HEK293 (cell line): Measurements from ENCODE around the gene PATE1.

Experiments used
- CTCF ChIA-PET: fragments of 350-600 bp; formaldehyde crosslinking; extraction: SDS; loops from one replicate; lab custom pipeline; 2021; ENCODE audit warnings: antibody characterized with exemption; lab: Yijun Ruan, JAX
- POLR2A ChIA-PET: fragments of 300-600 bp; formaldehyde crosslinking; extraction: SDS; loops from one replicate; lab custom pipeline; 2020; ENCODE audit warnings: antibody characterized with exemption, inconsistent platforms; lab: Yijun Ruan, JAX
- H3K27ac ChIP-seq: fragments of 200-500 bp; sonication (Bioruptor generic); 2 replicates; pipeline ENCODE4 v1.5.1; 2014; ENCODE audit warnings: low read depth, low read length, control low read depth, inconsistent platforms; ENCODE audit errors: extremely low read depth
- H3K36me3 ChIP-seq, 2 experiments: fragments of 200-500 bp in 1 of 2; sonication (Bioruptor generic) in 1 of 2; 1 replicate in 1 of 2; 2 replicates in 1 of 2; pipeline ENCODE4 v1.5.1; 2014 to 2017; ENCODE audit warnings: inconsistent platforms in 2 of 2, low read length in 2 of 2; ENCODE audit not compliant: control insufficient read depth in 2 of 2, insufficient read depth in 1 of 2
- H3K4me1 ChIP-seq: fragments of 200-500 bp; sonication (Bioruptor generic); 2 replicates; pipeline ENCODE4 v1.5.1; 2014; ENCODE audit warnings: mild to moderate bottlenecking, low read length, inconsistent platforms; ENCODE audit not compliant: control insufficient read depth, insufficient read depth
- H3K4me3 ChIP-seq: 2 replicates; pipeline ENCODE4 v1.5.1; 2011; ENCODE audit warnings: low read depth, mild to moderate bottlenecking, control low read depth, low read length, moderate library complexity
- H3K9me3 ChIP-seq: fragments of 200-500 bp; sonication (Bioruptor generic); 2 replicates; pipeline ENCODE4 v1.5.1; 2014; ENCODE audit warnings: low read depth, low read length, inconsistent platforms; ENCODE audit not compliant: control insufficient read depth, insufficient read depth
- EGR2 ChIP-seq: fragments of 450-650 bp; formaldehyde crosslinking; IDR thresholded peaks from 2 replicates; pipeline ENCODE4 v1.5.1; 2016; ENCODE audit warnings: low read depth, missing biosample characterization, missing genetic modification characterization
- GFI1B ChIP-seq: fragments of 450-650 bp; formaldehyde crosslinking; IDR thresholded peaks from 2 replicates; pipeline ENCODE4 v1.5.1; 2016; ENCODE audit warnings: missing biosample characterization, missing genetic modification characterization
- GLIS2 ChIP-seq: fragments of 450-650 bp; formaldehyde crosslinking; IDR thresholded peaks from 2 replicates; pipeline ENCODE4 v1.5.1; 2016; ENCODE audit warnings: missing biosample characterization, missing genetic modification characterization
- IKZF3 ChIP-seq: fragments of 450-650 bp; IDR thresholded peaks from 2 replicates; pipeline ENCODE4 v1.5.0; 2018; ENCODE audit warnings: missing biosample characterization, mild to moderate bottlenecking, missing genetic modification characterization, moderate library complexity
- KLF1 ChIP-seq: fragments of 450-650 bp; formaldehyde crosslinking; IDR thresholded peaks from 2 replicates; pipeline ENCODE4 v1.5.1; 2016; ENCODE audit warnings: missing biosample characterization, missing genetic modification characterization
- MEIS1 ChIP-seq: sonication (generic); formaldehyde crosslinking; IDR thresholded peaks from 2 replicates; pipeline ENCODE4 v1.8.1; 2022; ENCODE audit warnings: missing genetic modification reagents, mild to moderate bottlenecking, borderline replicate concordance
- YY1 ChIP-seq: fragments of 450-650 bp; formaldehyde crosslinking; IDR thresholded peaks from 2 replicates; pipeline ENCODE4 v1.5.1; 2018; ENCODE audit warnings: missing biosample characterization, missing genetic modification characterization
- YY2 ChIP-seq: fragments of 450-650 bp; formaldehyde crosslinking; IDR thresholded peaks from 2 replicates; pipeline ENCODE4 v1.5.1; 2016; ENCODE audit warnings: missing biosample characterization, missing genetic modification characterization
- ZBTB7A ChIP-seq: fragments of 450-650 bp; formaldehyde crosslinking; IDR thresholded peaks from 2 replicates; pipeline ENCODE4 v1.5.1; 2016; ENCODE audit warnings: low read depth, missing biosample characterization, missing genetic modification characterization
- ZFP69B ChIP-seq: fragments of 450-650 bp; formaldehyde crosslinking; IDR thresholded peaks from 2 replicates; pipeline ENCODE4 v1.5.1; 2016; ENCODE audit warnings: missing biosample characterization, missing genetic modification characterization
- ZNF138 ChIP-seq: fragments of 450-650 bp; formaldehyde crosslinking; IDR thresholded peaks from 2 replicates; pipeline ENCODE4 v1.5.1; 2016; ENCODE audit warnings: missing biosample characterization, missing genetic modification characterization, borderline replicate concordance
- ZNF37A ChIP-seq: fragments of 450-650 bp; IDR thresholded peaks from 2 replicates; pipeline ENCODE4 v1.5.1; 2018; ENCODE audit warnings: missing biosample characterization, missing genetic modification characterization
- ZNF510 ChIP-seq: fragments of 450-650 bp; formaldehyde crosslinking; IDR thresholded peaks from 2 replicates; pipeline ENCODE4 v1.5.1; 2018; ENCODE audit warnings: mild to moderate bottlenecking, missing genetic modification characterization, missing biosample characterization; ENCODE audit not compliant: insufficient replicate concordance
- TF ChIP-seq, protein P1 (sequence below): fragments of 450-650 bp; formaldehyde crosslinking; IDR thresholded peaks from 2 replicates; pipeline ENCODE4 v1.5.1; 2016; ENCODE audit warnings: missing biosample characterization, missing genetic modification characterization
- TF ChIP-seq, protein P2 (sequence below): sonication (generic); formaldehyde crosslinking; IDR thresholded peaks from 2 replicates; pipeline ENCODE4 v1.8.1; 2022; ENCODE audit warnings: mild to moderate bottlenecking, moderate library complexity, missing genetic modification reagents
- TF ChIP-seq, protein P3 (sequence below): fragments of 450-650 bp; formaldehyde crosslinking; IDR thresholded peaks from 2 replicates; pipeline ENCODE4 v1.5.1; 2016; ENCODE audit warnings: missing biosample characterization, missing genetic modification characterization

The PATE1 gene

DNA sequence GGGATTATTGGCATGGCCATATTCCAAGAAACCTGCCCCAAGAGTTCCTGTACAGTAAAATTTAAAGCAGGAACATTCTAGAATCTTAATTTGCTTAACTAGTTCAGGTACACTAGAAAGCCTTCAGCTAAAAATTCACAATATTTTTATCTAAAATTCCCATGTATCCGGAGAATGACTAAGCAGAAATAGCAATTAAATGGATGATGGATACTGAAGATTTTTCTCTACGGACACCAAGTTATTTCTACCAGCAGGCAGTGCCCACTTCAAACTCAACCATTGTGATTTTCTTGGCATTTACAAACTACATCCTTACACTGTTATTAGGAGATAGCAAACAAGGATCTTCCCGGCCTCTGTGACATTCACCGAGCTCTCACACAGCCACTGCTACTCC lies 44.7 kb downstream of the PATE1 start:
- POLR2A ChIA-PET = no interaction called here
- Histone ChIP-seq H3K27ac (no peak overlapping the region), H3K9me3 (no peaks in the 10 kb centered on the region), H3K36me3 (no peaks in the 10 kb centered on the region), H3K4me1 (no peaks in the 10 kb centered on the region), H3K4me3 (no peak overlapping the region)
- CTCF ChIA-PET = no interaction called here
- no peak for TF ChIP-seq ZBTB7A
- no peak for TF ChIP-seq ZFP69B (tag by site-specific recombination)
- TF ChIP-seq ZNF510 (tag by site-specific recombination) = no peak
- no peak for TF ChIP-seq YY2 (tag by site-specific recombination)
- TF ChIP-seq, protein P1, sequence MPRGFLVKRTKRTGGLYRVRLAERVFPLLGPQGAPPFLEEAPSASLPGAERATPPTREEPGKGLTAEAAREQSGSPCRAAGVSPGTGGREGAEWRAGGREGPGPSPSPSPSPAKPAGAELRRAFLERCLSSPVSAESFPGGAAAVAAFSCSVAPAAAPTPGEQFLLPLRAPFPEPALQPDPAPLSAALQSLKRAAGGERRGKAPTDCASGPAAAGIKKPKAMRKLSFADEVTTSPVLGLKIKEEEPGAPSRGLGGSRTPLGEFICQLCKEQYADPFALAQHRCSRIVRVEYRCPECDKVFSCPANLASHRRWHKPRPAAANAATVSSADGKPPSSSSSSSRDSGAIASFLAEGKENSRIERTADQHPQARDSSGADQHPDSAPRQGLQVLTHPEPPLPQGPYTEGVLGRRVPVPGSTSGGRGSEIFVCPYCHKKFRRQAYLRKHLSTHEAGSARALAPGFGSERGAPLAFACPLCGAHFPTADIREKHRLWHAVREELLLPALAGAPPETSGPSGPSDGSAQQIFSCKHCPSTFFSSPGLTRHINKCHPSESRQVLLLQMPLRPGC = no peak
- TF ChIP-seq MEIS1 (CRISPR knock-in tag) = no peak
- TF ChIP-seq IKZF3 (tag by site-specific recombination) = no peak
- no peak for TF ChIP-seq ZNF37A
- TF ChIP-seq, protein P2, sequence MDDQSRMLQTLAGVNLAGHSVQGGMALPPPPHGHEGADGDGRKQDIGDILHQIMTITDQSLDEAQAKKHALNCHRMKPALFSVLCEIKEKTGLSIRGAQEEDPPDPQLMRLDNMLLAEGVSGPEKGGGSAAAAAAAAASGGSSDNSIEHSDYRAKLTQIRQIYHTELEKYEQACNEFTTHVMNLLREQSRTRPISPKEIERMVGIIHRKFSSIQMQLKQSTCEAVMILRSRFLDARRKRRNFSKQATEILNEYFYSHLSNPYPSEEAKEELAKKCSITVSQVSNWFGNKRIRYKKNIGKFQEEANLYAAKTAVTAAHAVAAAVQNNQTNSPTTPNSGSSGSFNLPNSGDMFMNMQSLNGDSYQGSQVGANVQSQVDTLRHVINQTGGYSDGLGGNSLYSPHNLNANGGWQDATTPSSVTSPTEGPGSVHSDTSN (CRISPR knock-in tag) = no peak
- TF ChIP-seq EGR2 = no peak
- no peak for TF ChIP-seq KLF1 (tag by site-specific recombination)
- no peak for TF ChIP-seq YY1
- TF ChIP-seq, protein P3, sequence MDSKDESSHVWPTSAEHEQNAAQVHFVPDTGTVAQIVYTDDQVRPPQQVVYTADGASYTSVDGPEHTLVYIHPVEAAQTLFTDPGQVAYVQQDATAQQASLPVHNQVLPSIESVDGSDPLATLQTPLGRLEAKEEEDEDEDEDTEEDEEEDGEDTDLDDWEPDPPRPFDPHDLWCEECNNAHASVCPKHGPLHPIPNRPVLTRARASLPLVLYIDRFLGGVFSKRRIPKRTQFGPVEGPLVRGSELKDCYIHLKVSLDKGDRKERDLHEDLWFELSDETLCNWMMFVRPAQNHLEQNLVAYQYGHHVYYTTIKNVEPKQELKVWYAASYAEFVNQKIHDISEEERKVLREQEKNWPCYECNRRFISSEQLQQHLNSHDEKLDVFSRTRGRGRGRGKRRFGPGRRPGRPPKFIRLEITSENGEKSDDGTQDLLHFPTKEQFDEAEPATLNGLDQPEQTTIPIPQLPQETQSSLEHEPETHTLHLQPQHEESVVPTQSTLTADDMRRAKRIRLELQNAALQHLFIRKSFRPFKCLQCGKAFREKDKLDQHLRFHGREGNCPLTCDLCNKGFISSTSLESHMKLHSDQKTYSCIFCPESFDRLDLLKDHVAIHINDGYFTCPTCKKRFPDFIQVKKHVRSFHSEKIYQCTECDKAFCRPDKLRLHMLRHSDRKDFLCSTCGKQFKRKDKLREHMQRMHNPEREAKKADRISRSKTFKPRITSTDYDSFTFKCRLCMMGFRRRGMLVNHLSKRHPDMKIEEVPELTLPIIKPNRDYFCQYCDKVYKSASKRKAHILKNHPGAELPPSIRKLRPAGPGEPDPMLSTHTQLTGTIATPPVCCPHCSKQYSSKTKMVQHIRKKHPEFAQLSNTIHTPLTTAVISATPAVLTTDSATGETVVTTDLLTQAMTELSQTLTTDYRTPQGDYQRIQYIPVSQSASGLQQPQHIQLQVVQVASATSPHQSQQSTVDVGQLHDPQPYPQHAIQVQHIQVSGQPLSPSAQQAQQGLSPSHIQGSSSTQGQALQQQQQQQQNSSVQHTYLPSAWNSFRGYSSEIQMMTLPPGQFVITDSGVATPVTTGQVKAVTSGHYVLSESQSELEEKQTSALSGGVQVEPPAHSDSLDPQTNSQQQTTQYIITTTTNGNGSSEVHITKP (tag by site-specific recombination) = no peak

DNA sequence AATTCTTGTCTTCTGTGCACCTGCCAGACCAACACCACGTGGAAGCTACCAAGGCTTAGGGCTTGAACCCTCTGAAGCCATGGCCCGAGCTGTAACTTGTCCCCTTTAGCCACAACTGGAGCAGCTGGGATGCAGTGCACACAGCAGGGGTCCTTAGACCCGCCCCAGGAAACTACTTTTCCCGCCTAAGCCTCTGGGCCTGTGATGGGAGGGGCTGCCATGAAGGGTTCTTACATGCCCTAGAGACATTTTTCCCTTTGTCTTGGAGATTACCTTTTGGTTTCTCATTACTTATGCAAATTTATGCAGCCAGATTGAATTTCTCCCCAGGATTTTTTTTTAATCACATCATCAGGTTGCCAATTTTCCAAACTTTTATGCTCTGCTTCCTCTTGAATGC lies 51.6 kb downstream of the PATE1 start:
- ChIA-PET CTCF (no interaction called here), POLR2A (no interaction called here)
- TF ChIP-seq GLIS2 (no peak), IKZF3 (tag by site-specific recombination) (no peak), ZNF138 (tag by site-specific recombination) (no peak), GFI1B (tag by site-specific recombination) (no peak)
- Histone ChIP-seq H3K4me3 (no peak overlapping the region), H3K27ac (no peak overlapping the region), H3K36me3 (no peaks in the 10 kb centered on the region), H3K4me1 (no peaks in the 10 kb centered on the region), H3K9me3 (no peaks in the 10 kb centered on the region)
